Tibial artery (tissue), 4 donors: Measurements from ENCODE around the gene EPHB2.
"Not testable (repeated sequence)": the region's sequence is repeated elsewhere in the genome, so short reads cannot be mapped to it uniquely, and the experiment has no call there.

ENCODE experiments used
- DNase-seq, 2 donors: peaks; one replicate each; pipeline ENCODE4 v3.0.0-alpha.2; 2019
- H3K27ac ChIP-seq, 2 donors: fragments of 200-600 bp; sonication (generic) in 1 of 2; 1 replicate in 1 of 2; 2 replicates in 1 of 2; pipeline ENCODE4 v1.5.1; 2018 to 2019; ENCODE audit warnings: mild to moderate bottlenecking in 1 of 2
- H3K27me3 ChIP-seq, 2 donors: fragments of 200-600 bp; sonication (generic) in 1 of 2; one replicate each; pipeline versions ENCODE4 v1.5.1 to v1.6.0; 2016 to 2019
- H3K36me3 ChIP-seq, 3 donors: fragments of 200-600 bp; sonication (generic) in 2 of 3; one replicate each; pipeline ENCODE4 v1.5.1; 2016 to 2019; ENCODE audit warnings: mild to moderate bottlenecking in 2 of 3
- H3K4me1 ChIP-seq, 4 donors: fragments of 200-600 bp; sonication (generic) in 2 of 4; 1 replicate in 3 of 4; 2 replicates in 1 of 4; pipeline ENCODE4 v1.5.1; 2016 to 2019
- H3K4me3 ChIP-seq, 2 donors: fragments of 200-600 bp; sonication (generic) in 1 of 2; 1 replicate in 1 of 2; 2 replicates in 1 of 2; pipeline ENCODE4 v1.5.1; 2018 to 2019; ENCODE audit warnings: mild to moderate bottlenecking in 2 of 2
- H3K9me3 ChIP-seq, 3 donors: fragments of 200-600 bp; sonication (generic) in 1 of 3; one replicate each; pipeline ENCODE4 v1.5.1; 2016 to 2019
- intact Hi-C: fragments of 100-400 bp; cut with DNase I; formaldehyde crosslinking; loops from one replicate; pipeline ENCODE4 v1.15.0; 2023; ENCODE audit warnings: low total_unique reads
- TF ChIP-seq, protein P1 (sequence below), 2 experiments: fragments of 200-600 bp in 1 of 2; fragments of 450-650 bp in 1 of 2; IDR thresholded peaks; one replicate each; pipeline ENCODE4 v1.5.1; 2017 to 2019; ENCODE audit warnings: antibody characterized with exemption in 2 of 2, mild to moderate bottlenecking in 1 of 2, moderate library complexity in 1 of 2

The EPHB2 gene

DNA sequence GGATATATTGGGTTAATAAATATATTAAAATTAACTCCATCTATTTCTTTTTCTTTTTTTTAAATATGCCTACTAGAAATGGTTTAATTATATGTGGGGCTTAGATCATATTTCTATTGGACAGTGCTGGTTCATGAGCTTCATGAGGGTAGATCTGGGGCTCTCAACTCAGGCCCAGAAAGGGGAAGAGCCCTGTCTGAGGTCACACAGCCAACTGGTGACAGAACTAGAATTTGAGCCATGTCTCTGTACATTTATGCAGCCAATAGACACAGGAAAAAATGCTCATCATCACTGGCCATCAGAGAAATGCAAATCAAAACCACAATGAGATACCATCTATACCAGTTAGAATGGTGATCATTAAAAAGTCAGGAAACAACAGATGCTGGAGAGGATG is 5.1 kb upstream of the EPHB2 start:
- Histone ChIP-seq H3K27me3 (peaks cover 0 to 16% of the 10 kb centered on the region in 2 donors), H3K9me3 (no peaks in the 10 kb centered on the region), H3K4me3 (no peak overlapping the region), H3K36me3 (no peaks in the 10 kb centered on the region), H3K27ac (no peak overlapping the region), H3K4me1 (peaks cover 0 to 12% (median 8%) of the 10 kb centered on the region in 4 donors)
- no peak for DNase-seq
- TF ChIP-seq, protein P1, sequence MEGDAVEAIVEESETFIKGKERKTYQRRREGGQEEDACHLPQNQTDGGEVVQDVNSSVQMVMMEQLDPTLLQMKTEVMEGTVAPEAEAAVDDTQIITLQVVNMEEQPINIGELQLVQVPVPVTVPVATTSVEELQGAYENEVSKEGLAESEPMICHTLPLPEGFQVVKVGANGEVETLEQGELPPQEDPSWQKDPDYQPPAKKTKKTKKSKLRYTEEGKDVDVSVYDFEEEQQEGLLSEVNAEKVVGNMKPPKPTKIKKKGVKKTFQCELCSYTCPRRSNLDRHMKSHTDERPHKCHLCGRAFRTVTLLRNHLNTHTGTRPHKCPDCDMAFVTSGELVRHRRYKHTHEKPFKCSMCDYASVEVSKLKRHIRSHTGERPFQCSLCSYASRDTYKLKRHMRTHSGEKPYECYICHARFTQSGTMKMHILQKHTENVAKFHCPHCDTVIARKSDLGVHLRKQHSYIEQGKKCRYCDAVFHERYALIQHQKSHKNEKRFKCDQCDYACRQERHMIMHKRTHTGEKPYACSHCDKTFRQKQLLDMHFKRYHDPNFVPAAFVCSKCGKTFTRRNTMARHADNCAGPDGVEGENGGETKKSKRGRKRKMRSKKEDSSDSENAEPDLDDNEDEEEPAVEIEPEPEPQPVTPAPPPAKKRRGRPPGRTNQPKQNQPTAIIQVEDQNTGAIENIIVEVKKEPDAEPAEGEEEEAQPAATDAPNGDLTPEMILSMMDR (IDR thresholded peaks at IDR 0.05) = no peak
- intact Hi-C loops = loop anchor here (10.0 kb wide), 1 partner anchor 179 kb away; no protein-coding TSS in a partner anchor

DNA sequence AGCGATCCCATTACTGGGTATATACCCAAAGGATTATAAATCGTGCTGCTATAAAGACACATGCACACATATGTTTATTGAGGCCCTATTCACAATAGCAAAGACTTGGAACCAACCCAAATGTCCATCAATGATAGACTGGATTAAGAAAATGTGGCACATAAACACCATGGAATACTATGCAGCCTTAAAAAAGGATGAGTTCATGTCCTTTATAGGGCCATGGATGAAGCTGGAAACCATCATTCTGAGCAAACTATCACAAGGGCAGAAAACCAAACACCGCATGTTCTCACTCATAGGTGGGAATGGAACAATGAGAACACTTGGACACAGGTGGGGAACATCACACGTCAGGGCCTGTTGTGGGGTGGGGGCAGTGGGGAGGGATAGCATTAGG is 4.5 kb upstream of the EPHB2 start:
- not testable (repeated sequence) for H3K27ac ChIP-seq, H3K36me3 ChIP-seq, H3K9me3 ChIP-seq, H3K4me3 ChIP-seq, DNase-seq
- Histone ChIP-seq H3K4me1 (peaks cover 0 to 13% (median 9%) of the 10 kb centered on the region in 4 donors), H3K27me3 (peaks cover 0 to 17% of the 10 kb centered on the region in 2 donors)
- intact Hi-C loops = loop anchor here (10.0 kb wide), 1 partner anchor 179 kb away; no protein-coding TSS in a partner anchor

DNA sequence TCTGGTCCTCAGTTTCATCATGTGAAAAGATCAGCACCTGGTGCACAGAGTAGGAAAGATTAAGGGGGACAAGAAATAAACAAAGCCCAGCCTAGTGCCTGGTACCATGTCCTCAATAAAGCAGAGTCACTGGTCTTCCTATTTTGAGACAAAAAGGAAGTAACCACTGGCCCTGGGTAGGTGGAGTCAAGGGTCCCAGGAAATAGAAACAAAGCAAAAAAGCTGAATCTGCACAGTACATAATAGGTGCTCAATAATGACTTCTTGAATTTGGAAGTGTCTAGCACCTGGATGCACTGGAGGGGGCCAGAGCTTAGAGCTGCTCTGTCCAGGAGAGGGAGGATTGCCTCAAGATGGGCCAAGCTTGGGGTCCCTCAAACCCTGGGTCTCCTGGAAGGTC is 1.9 kb upstream of the EPHB2 start:
- no peaks in the 10 kb centered on the region for H3K9me3 ChIP-seq
- intact Hi-C loops = loop anchor here (10.0 kb wide), 1 partner anchor 176 kb away; no protein-coding TSS in a partner anchor
- H3K4me3 ChIP-seq = no peak overlapping the region
- H3K27ac ChIP-seq = no peak overlapping the region
- no peaks in the 10 kb centered on the region for H3K36me3 ChIP-seq
- no peak for DNase-seq
- TF ChIP-seq, protein P1 (IDR thresholded peaks at IDR 0.05) = no peak
- peaks cover 0 to 44% of the 10 kb centered on the region in 2 donors for H3K27me3 ChIP-seq
- H3K4me1 ChIP-seq = peaks cover 0 to 22% (median 17%) of the 10 kb centered on the region in 4 donors

GRCh38 chr1:22709227-22709626 is 1.4 kb upstream of the EPHB2 start:
- Histone ChIP-seq H3K36me3 (no peaks in the 10 kb centered on the region), H3K9me3 (no peaks in the 10 kb centered on the region), H3K4me3 (no peak overlapping the region), H3K27me3 (peaks cover 0 to 46% of the 10 kb centered on the region in 2 donors), H3K4me1 (peaks cover 0 to 22% (median 17%) of the 10 kb centered on the region in 4 donors), H3K27ac (no peak overlapping the region)
- TF ChIP-seq, protein P1 (IDR thresholded peaks at IDR 0.05) = no peak
- DNase-seq = no peak
- intact Hi-C loops = loop anchor here (10.0 kb wide), 1 partner anchor 176 kb away; no protein-coding TSS in a partner anchor

DNA sequence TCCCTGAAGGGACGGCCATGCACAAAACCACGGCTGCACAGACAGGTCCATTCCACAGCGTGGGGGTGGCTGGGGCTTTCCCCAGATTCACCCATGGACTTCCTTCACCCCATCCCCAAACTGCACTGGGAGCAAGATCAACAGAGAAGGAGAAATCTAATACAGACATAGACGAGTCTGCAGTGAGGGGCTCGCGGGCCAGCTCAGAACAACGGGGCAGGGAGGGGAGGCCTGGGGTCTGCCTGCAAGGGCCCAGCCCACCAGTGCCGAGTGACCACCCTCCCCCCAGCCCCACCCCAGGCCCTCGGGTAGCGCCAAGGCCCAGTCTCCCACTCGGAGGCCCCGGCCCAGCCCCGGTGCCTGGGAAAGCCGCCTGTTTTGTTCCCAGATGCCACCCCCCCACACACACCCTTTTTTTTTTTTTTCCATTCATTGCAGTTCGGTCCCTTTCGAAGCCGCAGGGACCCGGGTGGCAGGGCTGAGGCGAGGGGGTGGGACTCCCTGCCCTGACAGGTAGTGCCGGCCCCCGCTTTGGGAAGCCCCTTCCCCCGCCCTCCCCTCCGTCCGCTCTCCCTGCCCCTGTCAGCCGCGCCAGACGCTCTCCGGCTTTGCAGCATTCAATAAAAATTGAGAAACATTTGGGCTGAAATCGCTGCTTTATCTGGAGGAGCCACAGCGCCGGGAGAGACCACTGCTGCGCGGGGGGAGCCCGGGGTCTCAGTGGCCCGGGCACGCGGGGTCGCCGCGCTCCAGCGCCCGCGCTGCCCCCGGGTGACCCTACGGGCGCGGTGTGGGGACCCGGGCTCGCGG is 543 bp upstream of the EPHB2 start:
- Histone ChIP-seq H3K4me3 (peak overlapping the region; percentile 46 to 57), H3K9me3 (no peaks in the 10 kb centered on the region)
- intact Hi-C loops = loop anchor here (10.0 kb wide), 1 partner anchor 175 kb away; no protein-coding TSS in a partner anchor

More for the DNA sequence above, 543 bp upstream of the EPHB2 start:
- Histone ChIP-seq H3K27me3 (peaks cover 0 to 53% of the 10 kb centered on the region in 2 donors), H3K36me3 (no peaks in the 10 kb centered on the region), H3K4me1 (peaks cover 0 to 22% (median 17%) of the 10 kb centered on the region in 4 donors), H3K27ac (no peak overlapping the region)
- TF ChIP-seq, protein P1 (IDR thresholded peaks at IDR 0.05) = no peak
- peak in 1 of 2 donors; percentile 60 for DNase-seq
